Mesodermal cell (in vitro differentiated cells): ENCODE measurements around the gene LCORL.
"Not testable (repeated sequence)": the region's sequence is repeated elsewhere in the genome, so short reads cannot be mapped to it uniquely, and the experiment has no call there.

ENCODE experiments used
- H3K27ac ChIP-seq: 2 replicates; pipeline ENCODE4 v1.7.0; 2013; ENCODE audit warnings: mild to moderate bottlenecking, low read depth, low read length, moderate library complexity; ENCODE audit not compliant: severe bottlenecking
- H3K36me3 ChIP-seq: 2 replicates; pipeline ENCODE4 v1.7.1; 2013; ENCODE audit warnings: mild to moderate bottlenecking, low read length, moderate library complexity; ENCODE audit not compliant: control insufficient read depth, insufficient read depth
- H3K4me1 ChIP-seq: one replicate; pipeline ENCODE4 v1.7.1; 2013; ENCODE audit warnings: mild to moderate bottlenecking, low read length; ENCODE audit not compliant: insufficient read depth, control insufficient read depth, poor library complexity, severe bottlenecking
- H3K4me3 ChIP-seq: 2 replicates; pipeline ENCODE4 v1.7.0; 2013; ENCODE audit warnings: low read length, control low read depth, mild to moderate bottlenecking; ENCODE audit not compliant: insufficient read depth, poor library complexity, severe bottlenecking; ENCODE audit errors: extremely low read depth
- H3K9me3 ChIP-seq: 2 replicates; pipeline ENCODE4 v1.7.1; 2013; ENCODE audit warnings: mild to moderate bottlenecking, low read length, moderate library complexity; ENCODE audit not compliant: control insufficient read depth
- WGBS, 2 experiments: methylation state at CpG; one replicate each; pipeline ENCODE4 v1.1.5; 2013; ENCODE audit warnings: missing lambda C conversion rate in 2 of 2; ENCODE audit not compliant: insufficient coverage in 2 of 2; 5-methylcytosine and 5-hydroxymethylcytosine counted together

Gene LCORL

GRCh38 chr4:17861906-17862305 is 159.6 kb downstream of the LCORL start:
- H3K4me3 ChIP-seq, H3K27ac ChIP-seq, H3K36me3 ChIP-seq, H3K4me1 ChIP-seq: not testable (repeated sequence)
- peaks cover 17% of the 10 kb centered on the region for H3K9me3 ChIP-seq

- WGBS, 2 experiments, result 92 to 100% methylated on average over 3 to 4 of the region's 5 CpGs
Measured at GRCh38 chr4:17859793-17860406, 161.7 kb downstream of the LCORL start.

GRCh38 chr4:17854036-17854435 is 167.5 kb downstream of the LCORL start:
- Histone ChIP-seq H3K36me3 (no peaks in the 10 kb centered on the region), H3K4me1 (no peaks in the 10 kb centered on the region), H3K9me3 (no peaks in the 10 kb centered on the region), H3K27ac (no peak overlapping the region), H3K4me3 (no peak overlapping the region)
- 100% methylated on average over 1 of the region's 3 CpGs for WGBS, 2 experiments

More at GRCh38 chr4:17859793-17860406, 161.7 kb downstream of the LCORL start:
- Histone ChIP-seq H3K27ac (no peak overlapping the region), H3K36me3 (peaks cover 9% of the 10 kb centered on the region), H3K9me3 (peaks cover 17% of the 10 kb centered on the region), H3K4me3 (no peak overlapping the region), H3K4me1 (no peaks in the 10 kb centered on the region)

- H3K4me3 ChIP-seq, result no peak overlapping the region
- H3K27ac ChIP-seq, result no peak overlapping the region
- H3K4me1 ChIP-seq, result no peaks in the 10 kb centered on the region
- H3K36me3 ChIP-seq, result peaks cover 4% of the 10 kb centered on the region
- H3K9me3 ChIP-seq, result peaks cover 7% of the 10 kb centered on the region
Measured at GRCh38 chr4:17851959-17852358, 169.6 kb downstream of the LCORL start.

GRCh38 chr4:17850295-17850694 is 171.3 kb downstream of the LCORL start:
- Histone ChIP-seq H3K36me3 (peaks cover 20% of the 10 kb centered on the region), H3K9me3 (peaks cover 17% of the 10 kb centered on the region)
- H3K4me3 ChIP-seq, H3K4me1 ChIP-seq, H3K27ac ChIP-seq: not testable (repeated sequence)
- no CpG with 5 or more reads among the region's 1 CpG for WGBS, 2 experiments

- Histone ChIP-seq H3K27ac (peak overlapping the region; percentile 6), H3K4me1 (no peaks in the 10 kb centered on the region), H3K36me3 (peaks cover 55% of the 10 kb centered on the region), H3K4me3 (no peak overlapping the region), H3K9me3 (peaks cover 17% of the 10 kb centered on the region)
- WGBS, 2 experiments, result 92% methylated on average over 2 of the region's 2 CpGs; no CpG with 5 or more reads in 1 of the 2 experiments
Measured at GRCh38 chr4:17846266-17846665, 175.3 kb downstream of the LCORL start.

GRCh38 chr4:17823871-17824669 is 197.5 kb downstream of the LCORL start:
- Histone ChIP-seq H3K4me1 (no peaks in the 10 kb centered on the region), H3K4me3 (no peak overlapping the region), H3K27ac (no peak overlapping the region), H3K36me3 (peaks cover 48% of the 10 kb centered on the region), H3K9me3 (no peaks in the 10 kb centered on the region)
- no CpG with 5 or more reads among the region's 1 CpG for WGBS, 2 experiments

GRCh38 chr4:17817027-17817426 is 204.5 kb downstream of the LCORL start:
- H3K36me3 ChIP-seq, result peaks cover 48% of the 10 kb centered on the region
- WGBS, 2 experiments, result 100% methylated on average over 2 to 3 of the region's 5 CpGs
- no peak overlapping the region for H3K27ac ChIP-seq
- H3K9me3 ChIP-seq, result no peaks in the 10 kb centered on the region
- H3K4me1 ChIP-seq, result no peaks in the 10 kb centered on the region
- no peak overlapping the region for H3K4me3 ChIP-seq

- no peak overlapping the region for H3K27ac ChIP-seq
- H3K4me3 ChIP-seq, result no peak overlapping the region
- H3K36me3 ChIP-seq, result peaks cover 48% of the 10 kb centered on the region
- 91 to 99% methylated on average over 10 to 11 of the region's 12 CpGs for WGBS, 2 experiments
- H3K9me3 ChIP-seq, result no peaks in the 10 kb centered on the region
- H3K4me1 ChIP-seq, result no peaks in the 10 kb centered on the region
Measured at GRCh38 chr4:17816142-17816541, 205.4 kb downstream of the LCORL start.

GRCh38 chr4:17814140-17814539 is 207.4 kb downstream of the LCORL start:
- no peak overlapping the region for H3K4me3 ChIP-seq
- no peak overlapping the region for H3K27ac ChIP-seq
- H3K4me1 ChIP-seq, result no peaks in the 10 kb centered on the region
- peaks cover 42% of the 10 kb centered on the region for H3K36me3 ChIP-seq
- 90 to 100% methylated on average over 1 to 2 of the region's 3 CpGs for WGBS, 2 experiments
- H3K9me3 ChIP-seq, result no peaks in the 10 kb centered on the region

GRCh38 chr4:17812801-17813200 is 208.8 kb downstream of the LCORL start:
- no peak overlapping the region for H3K27ac ChIP-seq
- peaks cover 36% of the 10 kb centered on the region for H3K36me3 ChIP-seq
- no peaks in the 10 kb centered on the region for H3K4me1 ChIP-seq
- no peaks in the 10 kb centered on the region for H3K9me3 ChIP-seq
- H3K4me3 ChIP-seq, result peak overlapping the region; percentile 87
- 50 to 83% methylated on average over 1 to 3 of the region's 3 CpGs for WGBS, 2 experiments
